ENCODE measurements around the gene ZSCAN29.

Gene ZSCAN29

DNA sequence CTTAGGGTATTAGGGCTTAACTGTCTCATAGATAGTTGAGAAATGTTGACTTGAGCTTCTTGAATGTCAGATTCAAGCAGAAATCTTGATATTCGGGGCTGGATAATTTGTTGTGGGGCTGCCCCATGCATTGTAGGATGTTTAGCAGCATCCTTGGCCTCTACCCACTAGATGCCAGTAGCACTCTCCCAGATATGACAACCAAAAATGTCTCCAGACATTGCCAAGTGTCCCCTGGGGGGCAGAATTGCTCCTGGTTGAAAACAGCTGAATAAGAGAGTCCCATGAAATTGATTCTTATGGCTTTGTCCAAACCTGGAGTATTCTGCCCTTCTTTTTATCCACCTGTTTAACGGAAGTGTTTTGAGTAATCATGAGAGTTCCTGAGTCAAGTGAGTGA is 24.5 kb downstream of the ZSCAN29 start:
- DNase-seq, result no peak

DNA sequence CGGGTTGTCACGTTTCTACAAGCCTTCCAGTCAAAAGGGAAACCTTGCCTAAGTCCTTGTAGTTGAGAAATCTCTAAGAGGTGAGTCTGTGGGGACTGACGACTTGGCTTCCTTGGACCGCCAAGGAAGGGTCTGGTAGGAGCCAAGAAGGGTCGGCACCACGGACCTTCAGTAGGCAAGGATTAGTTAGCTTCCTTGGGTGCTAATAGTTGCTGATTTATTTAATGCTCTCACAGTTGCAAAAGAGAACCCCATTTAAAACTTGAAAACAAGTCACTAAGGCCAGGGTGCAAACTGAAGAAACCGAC is 40.1 kb downstream of the ZSCAN29 start:
- DNase-seq, result no peak

DNA sequence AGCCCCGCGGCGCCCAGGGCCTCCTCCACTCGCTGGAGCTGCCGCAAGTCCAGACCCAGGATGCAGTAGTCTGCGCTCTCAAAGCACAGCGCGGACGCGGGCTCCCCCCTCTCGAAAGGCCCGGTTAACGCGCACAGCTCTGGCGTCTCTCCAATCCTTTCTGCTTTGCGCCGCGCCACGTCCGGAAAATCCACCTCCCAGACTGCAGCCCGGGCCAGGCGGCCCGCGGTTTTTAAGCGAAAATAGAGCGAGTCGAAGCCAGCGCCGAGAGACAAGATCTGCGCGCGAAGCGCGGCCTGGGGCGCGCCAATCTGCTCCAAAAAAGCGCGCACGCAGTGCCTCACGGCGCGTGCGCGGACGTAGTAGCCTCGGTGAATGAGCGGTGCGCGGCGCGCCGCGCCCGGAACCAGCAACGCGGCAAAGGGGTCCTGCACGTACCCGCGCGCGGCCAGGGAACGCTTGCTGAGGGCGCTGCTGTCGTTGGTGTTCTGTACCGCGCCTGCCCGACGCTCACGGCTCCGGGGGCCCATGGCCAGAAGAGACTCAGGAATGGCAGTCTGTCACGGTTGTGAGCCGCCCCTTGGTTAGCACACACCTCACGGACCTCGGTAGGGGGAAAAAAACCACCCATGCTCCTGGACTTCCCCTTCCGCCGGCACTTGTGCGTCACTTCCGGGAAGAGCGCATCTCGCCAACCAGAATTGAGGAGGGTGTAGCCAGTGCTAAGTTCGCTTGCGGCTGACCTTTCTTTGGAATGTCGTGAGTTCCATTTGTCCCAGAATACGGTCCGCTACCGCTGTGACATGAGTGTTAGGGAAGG is 40.7 kb downstream of the ZSCAN29 start, which contains the start of gene LCMT2:
LCMT2 (minus strand) TSS at position 614 of the 820 bp plus-strand sequence; CDS start at position 530, 84 bp downstream.
- DNase-seq, result peak; percentile 92

DNA sequence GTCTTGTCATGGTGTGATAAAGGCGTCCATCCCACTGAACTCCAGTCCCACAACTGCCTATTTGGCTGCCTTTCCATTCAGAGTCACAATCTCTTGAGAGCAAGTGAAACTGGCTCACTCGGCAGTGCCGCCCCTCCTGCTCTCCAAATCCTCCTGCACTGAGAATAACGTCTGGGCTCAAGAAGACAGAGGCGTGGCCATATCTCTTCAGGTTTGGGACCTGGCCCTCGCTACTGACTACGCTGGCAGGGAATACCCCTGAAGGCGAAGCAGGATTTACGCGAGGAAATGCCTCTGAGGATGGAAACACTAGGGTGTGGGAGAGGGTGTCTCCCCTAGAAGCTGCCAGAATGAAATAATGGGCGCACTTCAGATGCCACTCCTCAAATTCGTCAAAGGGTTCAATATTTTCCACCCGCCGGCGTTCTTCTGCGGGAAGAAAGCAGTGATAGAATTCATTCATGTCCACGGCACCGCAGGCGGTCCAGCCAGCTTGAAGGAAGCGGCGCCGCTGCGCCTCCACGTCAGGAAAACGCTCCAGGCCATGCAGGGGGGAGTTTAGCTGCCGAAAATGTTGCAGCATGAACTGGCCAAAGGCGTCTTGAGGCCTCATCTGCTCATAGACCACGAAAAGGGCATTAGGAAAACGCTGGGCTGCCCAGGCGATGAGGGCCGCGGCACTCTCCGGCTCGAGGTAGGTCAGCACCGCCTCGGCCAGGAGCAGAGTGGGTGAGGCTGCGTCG is 41.5 kb downstream of the ZSCAN29 start:
- DNase-seq, result peak; percentile 18

DNA sequence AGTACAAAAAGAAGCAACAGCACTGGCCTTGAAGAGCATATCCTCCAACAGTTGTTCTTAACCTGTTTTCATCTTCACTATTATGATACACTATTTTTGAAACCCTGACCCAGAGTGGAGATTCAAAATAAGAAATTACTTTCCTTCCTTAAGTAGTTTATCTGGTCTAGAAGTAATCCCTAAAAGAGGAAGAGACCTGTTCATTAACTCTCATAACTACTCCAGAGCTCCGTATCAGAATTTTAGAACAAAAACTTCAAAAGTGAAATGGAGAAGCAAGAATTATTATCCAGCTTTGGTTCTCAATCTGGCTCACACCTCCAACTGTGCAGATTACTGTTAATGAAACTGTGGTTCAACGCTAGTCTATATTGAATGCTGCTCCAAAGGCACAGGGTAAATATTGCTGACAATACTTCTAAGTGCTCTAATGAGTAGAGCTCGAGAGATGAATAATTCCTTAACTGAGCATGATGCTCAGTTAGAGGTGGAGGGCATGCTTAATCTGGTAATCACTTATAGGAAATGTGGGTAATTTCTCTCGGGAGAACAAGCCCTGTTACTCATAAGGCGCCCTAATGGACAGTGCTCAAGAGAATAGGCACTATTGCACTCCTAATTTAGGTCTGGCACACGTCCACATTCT is 45.7 kb downstream of the ZSCAN29 start:
- no peak for DNase-seq

DNA sequence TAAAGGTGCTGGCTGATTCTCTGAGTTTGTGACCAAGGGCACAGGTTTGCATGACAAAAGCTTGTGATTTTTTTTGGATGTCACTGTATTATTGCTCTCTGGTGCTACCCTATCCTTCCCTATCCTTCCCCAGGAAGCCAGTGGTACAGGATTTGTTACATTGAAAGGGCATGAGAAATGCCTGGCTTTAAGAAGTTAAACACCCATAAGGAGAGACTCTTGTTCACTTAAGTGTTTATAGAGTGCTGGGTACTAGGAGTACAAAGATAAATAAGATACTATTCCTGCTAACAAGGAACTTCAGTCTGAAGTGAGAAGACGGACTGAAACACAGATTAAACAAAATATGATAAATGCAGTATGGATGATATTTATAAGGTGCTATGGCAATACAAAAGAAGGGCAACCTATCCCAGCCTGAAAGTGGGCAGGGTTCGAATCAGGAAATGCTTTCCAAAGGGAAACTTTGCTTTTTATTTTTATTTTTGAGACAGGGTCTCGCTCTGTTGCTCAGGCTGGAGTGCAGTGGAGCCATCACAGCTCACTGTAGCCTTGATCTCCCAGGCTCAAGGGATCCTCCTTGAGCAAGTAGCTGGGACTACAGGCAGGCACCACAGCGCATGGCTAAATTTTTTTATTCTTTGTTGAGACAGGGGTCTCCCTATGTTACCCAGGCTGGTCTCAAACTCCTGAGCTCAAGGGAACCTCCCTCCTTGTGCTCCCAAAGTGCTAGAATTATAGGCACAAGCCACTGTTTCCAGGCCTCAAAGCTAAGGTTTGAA is 51.7 kb downstream of the ZSCAN29 start:
- DNase-seq, result no peak

DNA sequence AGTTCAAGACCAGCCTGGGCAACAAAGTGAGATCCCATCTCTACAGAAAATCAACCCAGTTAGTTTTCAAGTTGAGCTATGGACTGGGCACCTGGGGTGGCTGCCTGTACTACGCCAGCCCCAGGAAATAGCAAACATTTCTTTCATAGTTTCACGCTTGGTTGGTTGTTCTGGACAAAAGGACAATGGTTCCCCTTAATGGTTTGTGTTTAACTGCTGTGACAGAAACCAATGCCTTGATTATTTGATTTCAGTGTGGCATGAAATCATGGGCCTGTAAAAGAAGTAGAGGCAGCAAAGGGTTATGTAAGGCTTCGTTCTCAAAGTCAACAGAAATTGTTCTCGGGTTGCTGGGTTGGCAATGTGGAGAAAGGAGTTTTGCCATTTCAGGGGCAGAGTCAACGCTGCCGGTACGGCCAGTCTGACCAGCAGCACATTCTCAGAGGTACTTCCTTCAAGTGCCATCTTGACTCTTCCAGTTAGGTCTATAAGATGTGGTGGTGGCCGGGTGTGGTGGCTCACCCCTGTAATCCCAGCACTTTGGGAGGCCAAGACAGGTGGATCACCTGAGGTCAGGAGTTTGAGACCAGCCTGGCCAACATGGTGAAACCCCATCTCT is 53.2 kb downstream of the ZSCAN29 start:
- DNase-seq, result no peak

DNA sequence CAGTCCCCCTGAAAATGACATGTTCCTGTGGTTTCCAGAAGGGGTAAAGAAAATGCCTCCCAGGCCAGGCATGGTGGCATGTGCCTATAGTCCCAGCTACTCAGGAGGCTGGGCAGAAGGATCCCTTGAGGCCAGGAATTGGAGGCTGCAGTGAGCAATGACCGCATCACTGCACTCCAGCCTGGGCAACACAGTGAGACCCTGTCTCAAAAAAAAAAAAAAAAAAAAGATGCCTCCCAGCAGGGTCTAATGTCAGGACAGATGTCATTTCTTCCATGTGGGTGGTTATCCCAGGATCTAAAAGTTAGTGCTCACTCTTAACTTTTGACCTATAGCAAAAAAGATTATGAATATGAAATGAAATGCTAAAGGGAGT is 53.9 kb downstream of the ZSCAN29 start:
- no peak for DNase-seq

DNA sequence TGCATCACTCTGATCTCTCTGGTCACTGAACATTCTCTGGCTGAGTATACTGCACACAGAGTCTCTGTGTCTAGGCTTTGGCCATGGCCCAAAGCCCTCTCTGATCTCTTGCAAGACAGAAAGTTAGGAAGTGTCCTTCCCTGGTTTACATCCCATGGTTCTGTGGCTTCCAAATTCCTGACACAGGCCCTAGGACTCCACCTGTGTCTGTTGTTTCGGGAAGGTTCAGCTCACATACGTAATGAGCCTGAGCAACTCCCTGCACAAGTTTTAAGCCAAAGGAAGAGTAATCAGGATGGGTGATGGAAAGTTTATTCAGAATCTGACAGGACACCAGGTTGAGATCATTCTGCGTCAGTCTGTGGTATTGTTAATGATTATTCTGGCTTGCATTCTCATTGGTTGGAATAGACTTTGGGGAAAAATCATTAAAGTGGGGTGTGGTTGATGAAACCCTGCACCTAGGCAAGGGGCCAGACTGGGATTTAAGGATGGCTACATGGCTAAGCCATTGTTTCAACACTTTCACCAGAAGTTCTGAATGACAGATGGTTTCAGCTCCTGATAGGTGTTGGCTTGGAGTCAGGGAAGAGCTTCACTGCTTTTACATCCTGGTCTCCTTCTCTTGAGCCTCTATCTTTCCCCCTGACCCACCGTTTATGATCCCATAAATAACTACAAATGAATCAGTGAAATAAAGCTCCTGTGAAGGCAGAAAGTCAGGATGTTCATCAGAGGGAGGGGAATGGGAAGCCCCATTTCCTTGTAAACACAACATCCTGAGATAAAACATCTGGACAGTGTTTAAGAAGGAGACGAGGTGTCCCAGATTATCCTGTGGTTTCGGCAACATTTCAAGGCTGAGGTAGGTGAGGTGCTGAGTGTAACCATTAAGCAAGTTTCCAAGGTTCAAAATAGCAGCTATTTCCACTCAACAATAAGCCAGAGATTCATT is 54.5 kb downstream of the ZSCAN29 start:
- no peak for DNase-seq

DNA sequence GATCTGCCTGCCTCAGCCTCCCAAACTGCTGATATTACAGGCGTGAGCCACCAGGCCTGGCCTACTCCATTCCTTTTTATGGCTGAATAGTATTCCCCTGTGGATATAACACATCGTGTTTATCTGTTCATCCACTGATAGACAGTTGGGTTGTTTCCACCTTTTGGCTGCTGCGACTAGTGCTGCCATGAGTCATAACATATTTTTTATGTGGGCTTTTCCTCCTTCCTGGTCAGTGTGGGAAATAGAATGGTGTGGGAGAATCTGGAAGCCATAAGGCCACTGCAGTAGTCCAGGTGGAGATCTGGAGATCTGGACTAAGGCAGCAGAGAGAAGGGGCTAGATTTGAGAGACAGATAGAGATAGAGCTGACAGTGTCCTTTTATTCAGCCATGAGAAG is 56.7 kb downstream of the ZSCAN29 start:
- no peak for DNase-seq

DNA sequence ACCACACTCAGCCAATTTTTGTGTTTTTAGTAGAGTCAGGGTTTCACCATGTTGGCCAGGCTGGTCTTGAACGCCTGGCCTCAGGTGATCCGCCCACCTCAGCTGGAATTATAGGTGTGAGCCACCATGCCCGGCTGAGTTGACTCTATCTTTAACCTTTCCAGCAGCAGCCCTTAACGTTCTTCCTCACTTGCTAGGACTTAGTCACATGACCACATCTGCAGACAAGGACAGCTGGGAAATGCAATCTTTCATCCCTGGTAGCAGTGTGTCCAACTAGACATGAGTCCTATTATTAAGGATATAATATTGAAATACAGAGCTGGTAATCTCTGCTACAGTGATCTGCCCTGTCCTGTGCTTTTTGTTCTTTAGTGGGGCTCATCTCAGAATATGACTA is 58.5 kb downstream of the ZSCAN29 start:
- DNase-seq, result no peak

Data from activated naive CD4-positive, alpha-beta T cell treated with Interleukin-2 at 50 U/mL for 16 hours (primary cell).